ENCODE data around the gene ZBED3. TPM values are rescaled to one million over a fixed set of nuclear protein-coding genes. Genes with fewer than 3 reads are reported as not detected.

Gene ZBED3
- total and polyA plus RNA-seq, 9 of the 15 experiments (the other 6 are each of a cell fraction or from before 2014, with no cell fraction given) = 0.01 to 0.03 (median 0.01) TPM; not detected in 5

DNA sequence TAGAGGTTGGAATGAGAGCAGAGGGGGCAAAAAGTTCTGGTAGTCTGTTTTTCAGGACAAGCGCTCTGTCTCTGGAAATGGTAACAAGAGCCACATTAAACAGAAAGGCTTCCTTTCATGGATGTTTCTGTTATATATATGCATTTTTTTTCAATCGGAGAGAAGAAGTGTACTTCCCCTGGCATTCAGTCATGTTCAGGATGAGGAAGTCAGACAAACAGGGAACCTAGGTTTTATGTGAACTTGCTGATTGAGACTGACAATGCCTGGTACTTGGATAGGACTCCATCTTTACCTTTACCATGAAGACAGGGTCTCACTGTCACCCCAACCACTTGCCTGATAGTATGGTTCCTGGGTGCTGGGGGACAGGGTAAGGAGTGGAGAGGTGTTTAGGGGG lies 30.1 kb upstream of the ZBED3 start:
- Histone ChIP-seq H3K79me2 (ENCODE audit: control insufficient read depth, insufficient read depth, low read length) (no peaks in the 10 kb centered on the region), H3K9ac (ENCODE audit: insufficient read depth in 1 of 2, low read depth in 2 of 2, low read length in 2 of 2) (no peak overlapping the region), H3K4me2 (ENCODE audit: insufficient read depth, low read length) (no peak overlapping the region), H2AFZ (ENCODE audit: low read depth, low read length) (no peak overlapping the region), H3K4me3 (no peak overlapping the region), H3K27me3 (ENCODE audit: control insufficient read depth in 2 of 2, insufficient read depth in 2 of 2, low read length in 2 of 2) (peaks cover 9 to 23% of the 10 kb centered on the region in 2 experiments; a peak in 4 of 5 replicates), H3K36me3 (ENCODE audit: control insufficient read depth, insufficient read depth, low read length) (no peaks in the 10 kb centered on the region), H3K4me1 (replicated peaks in 1 of 2; ENCODE audit: control insufficient read depth in 2 of 2, insufficient read depth in 2 of 2, low read length in 2 of 2) (no peaks in the 10 kb centered on the region), H3K27ac (ENCODE audit: extremely low read depth, low read depth, low read length) (no peak overlapping the region), H3K9me1 (ENCODE audit: control insufficient read depth, insufficient read depth, low read length) (no peaks in the 10 kb centered on the region), H3K9me3 (replicated peaks; ENCODE audit: control insufficient read depth, insufficient read depth, low read depth, low read length) (no peaks in the 10 kb centered on the region), H4K20me1 (replicated peaks; ENCODE audit: control insufficient read depth, insufficient read depth, low read length) (no peaks in the 10 kb centered on the region)
- ATAC-seq (no peak), DNase-seq (ENCODE audit: extremely low read depth in 1 of 4, low spot score in 3 of 4) (no peak), FAIRE-seq (no peak)
- TF ChIP-seq HNRNPK (IDR thresholded peaks at IDR 0.05; ENCODE audit: low read depth, low read length, poor library complexity, severe bottlenecking) (no peak), SAP30 (IDR thresholded peaks at IDR 0.05; ENCODE audit: borderline replicate concordance, insufficient read depth, low read depth, low read length, poor library complexity, severe bottlenecking) (no peak), RAD51 (IDR thresholded peaks at IDR 0.05; ENCODE audit: borderline replicate concordance, low read depth) (no peak), RFX1 (IDR thresholded peaks at IDR 0.05) (no peak)
- TF ChIP-seq, protein P1, sequence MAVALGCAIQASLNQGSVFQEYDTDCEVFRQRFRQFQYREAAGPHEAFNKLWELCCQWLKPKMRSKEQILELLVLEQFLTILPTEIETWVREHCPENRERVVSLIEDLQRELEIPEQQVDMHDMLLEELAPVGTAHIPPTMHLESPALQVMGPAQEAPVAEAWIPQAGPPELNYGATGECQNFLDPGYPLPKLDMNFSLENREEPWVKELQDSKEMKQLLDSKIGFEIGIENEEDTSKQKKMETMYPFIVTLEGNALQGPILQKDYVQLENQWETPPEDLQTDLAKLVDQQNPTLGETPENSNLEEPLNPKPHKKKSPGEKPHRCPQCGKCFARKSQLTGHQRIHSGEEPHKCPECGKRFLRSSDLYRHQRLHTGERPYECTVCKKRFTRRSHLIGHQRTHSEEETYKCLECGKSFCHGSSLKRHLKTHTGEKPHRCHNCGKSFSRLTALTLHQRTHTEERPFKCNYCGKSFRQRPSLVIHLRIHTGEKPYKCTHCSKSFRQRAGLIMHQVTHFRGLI (CRISPR knock-in tag; IDR thresholded peaks at IDR 0.05) = no peak
- TF ChIP-seq, protein P2, sequence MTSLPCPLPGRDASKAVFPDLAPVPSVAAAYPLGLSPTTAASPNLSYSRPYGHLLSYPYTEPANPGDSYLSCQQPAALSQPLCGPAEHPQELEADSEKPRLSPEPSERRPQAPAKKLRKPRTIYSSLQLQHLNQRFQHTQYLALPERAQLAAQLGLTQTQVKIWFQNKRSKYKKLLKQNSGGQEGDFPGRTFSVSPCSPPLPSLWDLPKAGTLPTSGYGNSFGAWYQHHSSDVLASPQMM (CRISPR knock-in tag; IDR thresholded peaks at IDR 0.05) = no peak
- WGBS (ENCODE audit: insufficient coverage, low coverage, missing lambda C conversion rate) = 4% methylated on average over 2 of the region's 2 CpGs
- POLR2A ChIA-PET = no interaction called here
- CTCF ChIA-PET (ENCODE audit: low intra/inter-chr PET ratio) = no interaction called here
- intact Hi-C loops (cut with micrococcal nuclease) (no loop called here), in situ Hi-C loops (cut with MboI) (no loop called here)
- BruUV-seq (replicated peaks) = no TSS peak

Data from K562 (cell line).